ENCODE data around the gene IMPG1. TPM values are rescaled to one million over a fixed set of nuclear protein-coding genes. Genes with fewer than 3 reads are reported as not detected.

IMPG1 gene
- total RNA-seq, 1 experiment from 2014 or later: not detected

- TF ChIP-seq PRRX2 (CRISPR knock-in tag; IDR thresholded peaks at IDR 0.05) (no peak), USF2 (CRISPR knock-in tag; IDR thresholded peaks at IDR 0.05) (no peak), STAT6 (CRISPR knock-in tag; conservative IDR thresholded peaks at IDR 0.05; ENCODE audit: low read depth) (no peak), EMX1 (CRISPR knock-in tag; IDR thresholded peaks at IDR 0.05) (no peak), OVOL2 (CRISPR knock-in tag; IDR thresholded peaks at IDR 0.05; ENCODE audit: borderline replicate concordance) (no peak), NR2C2 (CRISPR knock-in tag; IDR thresholded peaks at IDR 0.05) (no peak)
Measured at GRCh38 chr6:76073281-76073680, 819 bp upstream of the IMPG1 start (continued).

GRCh38 chr6:76057469-76057868, 15.0 kb downstream of the IMPG1 start:
- TF ChIP-seq CTCF (IDR thresholded peaks at IDR 0.05) (no peak), IRF1 (CRISPR knock-in tag; IDR thresholded peaks at IDR 0.05) (no peak), OVOL2 (CRISPR knock-in tag; IDR thresholded peaks at IDR 0.05; ENCODE audit: borderline replicate concordance) (no peak), FOXP1 (CRISPR knock-in tag; IDR thresholded peaks at IDR 0.05; ENCODE audit: borderline replicate concordance) (no peak), NR2C2 (CRISPR knock-in tag; IDR thresholded peaks at IDR 0.05) (no peak), HMGXB4 (CRISPR knock-in tag; IDR thresholded peaks at IDR 0.05) (no peak), AR (CRISPR knock-in tag; IDR thresholded peaks at IDR 0.05) (no peak), ZMAT4 (CRISPR knock-in tag; IDR thresholded peaks at IDR 0.05) (no peak), ESRRA (CRISPR knock-in tag; IDR thresholded peaks at IDR 0.05; ENCODE audit: borderline replicate concordance) (no peak), JUN (CRISPR knock-in tag; IDR thresholded peaks at IDR 0.05) (no peak)
- Mint-ChIP-seq H3K27me3 (ENCODE audit: low read depth) (no peaks in the 10 kb centered on the region), H3K36me3 (no peaks in the 10 kb centered on the region), H3K4me1 (peaks cover 1% of the 10 kb centered on the region), H3K27ac (no peak overlapping the region), H3K9me3 (peaks cover 4% of the 10 kb centered on the region), H3K4me3 (no peak overlapping the region)
- no peak for ATAC-seq
- ChIA-PET CTCF (no interaction called here), POLR2A (no interaction called here)
- no peak for DNase-seq (ENCODE audit: low spot score)
